ENCODE measurements around the gene PPFIBP1. TPM values are rescaled to one million over a fixed set of nuclear protein-coding genes. Genes with fewer than 3 reads are reported as not detected.

Gene PPFIBP1
- total and polyA plus RNA-seq, 2 of the 4 experiments (the other 2 are of a cell fraction), result 30.4 to 72.2 TPM

- in situ Hi-C loops (cut with MboI; ENCODE audit: low sequenced_read_pairs) (no loop called here), dilution Hi-C loops (cut with HindIII; ENCODE audit: low sequenced_read_pairs, unreplicated experiment) (no loop called here), intact Hi-C loops (cut with micrococcal nuclease) (no loop called here)
- Histone ChIP-seq H4K20me1 (ENCODE audit: insufficient read depth, low read length) (0 out of 2 replicates have a peak, but pooled peaks cover 3% of the 10 kb centered on the region), H2BK20ac (ENCODE audit: low read depth, low read length) (peak overlapping the region; percentile 88), H3K4me1 (ENCODE audit: control insufficient read depth, insufficient read depth, low read length) (peaks cover 29% of the 10 kb centered on the region), H4K5ac (ENCODE audit: low read depth, low read length) (peak overlapping the region; percentile 89), H2AK5ac (ENCODE audit: low read depth, low read length) (peak overlapping the region; percentile 89), H3K27me3 (ENCODE audit: control insufficient read depth, insufficient read depth, low read length) (no peaks in the 10 kb centered on the region), H4K8ac (ENCODE audit: low read depth in 2 of 2, low read length in 2 of 2) (peak overlapping the region; percentile 1 to 87; a peak in 3 of 4 replicates), H3K27ac (ENCODE audit: insufficient read depth, low read length) (peak overlapping the region; percentile 90), H2BK120ac (ENCODE audit: low read depth, low read length) (peak overlapping the region; percentile 97), H3K23ac (ENCODE audit: low read depth, low read length) (peak overlapping the region; percentile 89), H3K14ac (replicated peaks; ENCODE audit: low read depth, low read length) (peak overlapping the region; percentile 85), H3K9ac (ENCODE audit: low read depth, low read length) (peak overlapping the region; percentile 17; the same call in 1 of the 2 replicates), H3K79me1 (ENCODE audit: low read depth in 1 of 2, low read length in 2 of 2) (peaks cover 21 to 88% of the 10 kb centered on the region in 2 experiments), H3K4me3 (ENCODE audit: insufficient read depth, low read depth, low read length) (peak overlapping the region; percentile 9; the same call in 1 of the 2 replicates), H4K91ac (ENCODE audit: insufficient read depth, low read depth, low read length) (peak overlapping the region; percentile 82), H3K56ac (ENCODE audit: extremely low read depth, insufficient read depth, low read length) (peak overlapping the region; percentile 62), H2BK5ac (ENCODE audit: low read depth, low read length, poor library complexity, severe bottlenecking) (peak overlapping the region; percentile 99), H3K18ac (ENCODE audit: low read depth, low read length) (peak overlapping the region; percentile 95), H3K36me3 (ENCODE audit: control insufficient read depth, insufficient read depth, low read length) (no peaks in the 10 kb centered on the region), H3K4ac (ENCODE audit: low read depth, low read length) (peak overlapping the region; percentile 86), H3K9me3 (ENCODE audit: control insufficient read depth, insufficient read depth, low read length) (no peaks in the 10 kb centered on the region), H2AK9ac (replicated peaks; ENCODE audit: low read depth, low read length, poor library complexity) (peak overlapping the region; percentile 96), H3K4me2 (ENCODE audit: low read depth, low read length) (peak overlapping the region; percentile 88), H2BK15ac (ENCODE audit: low read depth, low read length) (peak overlapping the region; percentile 53; the same call in 2 of the 3 replicates), H2AFZ (replicated peaks; ENCODE audit: low read length, poor library complexity) (peak overlapping the region; percentile 76), H3K9me1 (ENCODE audit: insufficient read depth, low read length) (peaks cover 33% of the 10 kb centered on the region)
- ATAC-seq (ENCODE audit: low read depth) (peak; percentile 77), DNase-seq (peak; percentile 87)
- BruUV-seq (replicated peaks), result no TSS peak
- CTCF ChIA-PET, result no interaction called here
- POLR2A ChIA-PET (ENCODE audit: unreplicated experiment), result no interaction called here
- no peak for TF ChIP-seq ELK1 (IDR thresholded peaks at IDR 0.05; ENCODE audit: borderline replicate concordance, low read depth, low read length)
- peak; percentile 68; the same call in 1 of the 2 replicates for TF ChIP-seq FOS (IDR thresholded peaks at IDR 0.05; ENCODE audit: low read depth, low read length)
- WGBS, 2 experiments (ENCODE audit: extremely low coverage in 2 of 2, insufficient read length in 1 of 2), result 0% methylated on average over 1 of the region's 8 CpGs; no CpG with 5 or more reads in 1 of the 2 experiments
These were observed 25.3 kb downstream of the PPFIBP1 start for GRCh38 chr12:27549236-27549800.

Data from IMR-90 (cell line).